Suprapubic skin (tissue), 3 donors: Measurements from ENCODE around the gene C12orf50.

Experiments
- CTCF ChIP-seq, 2 donors: fragments of 200-600 bp in 1 of 2; fragments of 450-650 bp in 1 of 2; sonication (generic) in 1 of 2; IDR thresholded peaks; one replicate each; pipeline ENCODE4 v1.5.1; 2016 to 2019; ENCODE audit warnings: antibody characterized with exemption in 2 of 2, mild to moderate bottlenecking in 1 of 2, moderate library complexity in 1 of 2
- EP300 ChIP-seq: sonication (generic); formaldehyde crosslinking; IDR thresholded peaks from one replicate; pipeline ENCODE4 v1.6.1; 2017; ENCODE audit warnings: antibody characterized with exemption
- POLR2A ChIP-seq, 2 donors: fragments of 450-650 bp; IDR thresholded peaks; one replicate each; pipeline ENCODE4 v1.6.1; 2017; ENCODE audit warnings: antibody characterized with exemption in 2 of 2, mild to moderate bottlenecking in 2 of 2, moderate library complexity in 2 of 2

DNA sequence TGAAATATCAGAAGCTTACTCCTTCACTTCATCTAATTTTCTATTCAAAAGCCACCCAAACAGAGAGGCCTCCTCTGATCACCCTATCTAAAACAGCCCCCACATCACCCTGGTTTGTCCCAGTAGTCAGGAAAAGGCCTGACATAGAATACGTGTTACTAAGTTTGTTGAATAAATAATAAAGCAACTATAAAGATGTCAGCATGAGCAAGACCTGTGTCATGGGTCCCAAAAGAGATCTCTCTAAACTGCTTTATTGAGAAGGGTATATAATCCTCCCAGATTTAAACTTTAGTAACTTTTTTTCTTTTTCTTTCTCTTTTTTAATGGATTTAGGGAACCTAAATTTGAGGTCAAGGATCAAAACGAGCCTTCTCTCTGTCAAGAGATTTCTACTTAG, 27.4 kb upstream of the C12orf50 start:
- TF ChIP-seq POLR2A (IDR thresholded peaks at IDR 0.05): no peak
- no peak for TF ChIP-seq CTCF (IDR thresholded peaks at IDR 0.05)
- no peak for TF ChIP-seq EP300
